ENCODE measurements around the gene PITX2.

Gene PITX2

DNA sequence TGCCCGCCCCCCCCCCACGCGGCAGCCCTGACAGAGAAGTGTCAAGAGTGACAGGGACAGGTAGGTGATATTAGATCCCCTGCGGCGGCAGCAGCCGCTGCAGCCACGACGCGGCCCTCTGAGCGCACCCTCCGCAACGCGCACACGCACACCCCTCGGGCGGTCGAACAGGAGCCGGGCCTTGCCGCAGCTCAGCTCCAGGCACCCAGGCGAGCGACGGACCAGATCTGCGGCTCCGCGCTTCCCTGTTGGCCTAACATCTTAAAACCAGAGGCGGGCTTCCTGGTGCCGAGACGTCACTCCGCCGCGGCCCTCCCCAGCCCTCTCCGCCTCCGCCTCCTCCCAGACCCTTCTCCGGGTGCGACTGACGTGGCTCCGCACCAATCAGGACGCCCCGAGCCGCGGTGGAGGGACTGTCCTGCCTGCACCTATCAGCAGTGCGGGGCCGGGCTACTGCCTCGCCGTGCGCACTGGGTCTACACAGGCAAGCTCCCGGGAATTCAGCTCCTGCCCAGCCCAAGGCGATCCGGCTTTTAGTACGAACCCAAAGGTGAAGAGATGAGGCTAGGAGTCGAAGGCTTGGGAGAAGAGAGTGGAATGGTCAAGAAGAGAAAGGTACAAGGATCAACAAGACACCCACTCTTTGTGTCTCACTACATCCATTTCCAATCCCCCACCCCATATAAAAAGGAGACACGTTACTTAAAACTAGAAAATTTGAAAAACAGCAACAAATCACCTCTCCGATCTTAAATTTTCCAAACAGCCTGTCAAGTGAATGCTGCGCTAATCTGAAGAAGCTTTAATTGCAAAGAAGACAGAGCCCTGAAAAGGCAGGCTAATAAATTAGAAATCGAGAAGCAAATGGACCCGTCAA lies at the start of gene PITX2:
PITX2 (minus strand) TSS at position 237 of the 877 bp plus-strand sequence. CDS start 617 bp downstream, outside the sequence.
- H3K27ac ChIP-seq, result no peak within 1 kb of the TSS
- H3K4me3 ChIP-seq, result peak within 1 kb of the TSS; percentile 16 to 41 (median 32)

DNA sequence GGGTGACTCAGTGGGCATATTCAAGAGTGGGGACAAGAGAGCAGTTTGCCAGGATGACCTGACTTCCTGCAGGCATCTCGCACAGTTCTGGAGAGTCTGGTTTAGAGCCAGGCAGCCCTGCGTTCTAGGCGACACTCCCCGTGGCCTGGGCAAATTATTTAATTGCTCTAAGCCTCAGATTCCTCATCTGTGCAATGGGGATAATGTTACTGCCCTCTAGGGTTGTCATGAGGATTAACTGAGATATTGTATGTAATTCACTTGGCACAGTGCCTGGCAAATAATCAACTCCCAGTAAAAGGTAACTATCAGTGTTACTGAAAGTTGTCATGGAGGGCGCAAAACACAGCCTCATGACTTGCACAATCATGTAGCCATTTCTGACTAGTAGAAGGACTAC lies 48.8 kb upstream of the PITX2 start:
- no peak overlapping the region for H3K4me3 ChIP-seq
- no peak overlapping the region for H3K27ac ChIP-seq

- Histone ChIP-seq H3K4me3 (no peak overlapping the region), H3K27ac (no peak overlapping the region)
Observed at GRCh38 chr4:110669663-110670062, 46.8 kb upstream of the PITX2 start.

GRCh38 chr4:110668463-110669235 lies 45.8 kb upstream of the PITX2 start:
- Histone ChIP-seq H3K4me3 (no peak overlapping the region), H3K27ac (no peak overlapping the region)

- Histone ChIP-seq H3K4me3 (no peak overlapping the region), H3K27ac (no peak overlapping the region)
Observed at GRCh38 chr4:110667670-110668069, 44.8 kb upstream of the PITX2 start.

DNA sequence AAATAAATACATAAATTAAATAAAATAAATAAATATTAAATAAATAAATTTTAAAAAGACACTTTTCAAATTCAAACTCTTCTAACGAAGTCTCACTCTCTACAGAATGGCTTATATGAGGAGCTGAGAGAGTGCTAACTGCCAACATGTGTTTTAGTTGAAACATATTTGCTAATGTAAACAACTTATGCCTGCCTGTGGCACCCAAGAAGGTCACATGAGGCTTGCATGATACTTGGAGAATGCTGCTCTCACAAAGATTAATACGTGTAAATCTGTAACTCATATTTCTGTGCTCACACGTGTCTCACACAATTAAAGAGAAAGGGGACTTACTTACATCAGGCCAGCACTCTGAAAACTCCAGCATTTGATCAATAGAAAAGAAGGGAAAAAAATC lies 43.2 kb upstream of the PITX2 start:
- H3K4me3 ChIP-seq, result no peak overlapping the region
- no peak overlapping the region for H3K27ac ChIP-seq

DNA sequence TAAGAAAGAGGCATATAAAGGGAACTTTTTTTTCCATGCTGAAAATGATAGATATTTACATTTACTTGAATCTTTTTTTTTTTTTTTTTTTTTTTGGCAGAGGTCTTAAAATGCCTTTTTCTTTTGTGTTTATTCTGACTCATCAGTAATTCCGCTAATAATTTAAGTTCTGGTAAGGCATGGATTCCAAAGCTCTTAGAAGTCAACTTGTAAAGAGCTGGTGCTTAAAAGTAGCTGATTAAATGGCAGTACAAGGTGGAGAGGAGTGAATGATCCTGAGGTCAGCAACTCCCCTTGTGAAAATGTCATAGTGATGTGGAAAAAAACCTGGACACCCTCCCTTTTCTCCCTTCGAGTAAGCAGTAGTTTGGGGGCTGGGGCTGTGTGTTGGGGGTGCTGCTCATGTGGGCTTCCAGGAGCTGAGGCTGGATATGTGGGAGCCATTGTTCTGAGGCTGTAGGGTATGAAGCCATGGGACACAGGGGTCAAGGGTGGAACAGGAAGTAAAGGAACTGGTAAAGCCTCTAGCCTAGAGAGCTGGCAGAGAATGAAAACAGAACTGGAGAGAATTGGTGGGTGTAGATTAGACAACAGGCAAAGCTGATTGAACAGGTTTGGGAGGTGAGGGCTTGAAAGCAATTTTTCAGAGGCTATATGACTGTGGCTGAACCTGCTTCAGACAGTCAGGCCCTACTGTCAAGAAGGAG lies 41.0 kb upstream of the PITX2 start:
- Histone ChIP-seq H3K4me3 (no peak overlapping the region), H3K27ac (no peak overlapping the region)

- no peak overlapping the region for H3K27ac ChIP-seq
- no peak overlapping the region for H3K4me3 ChIP-seq
Observed at GRCh38 chr4:110663206-110663605, 40.3 kb upstream of the PITX2 start.

DNA sequence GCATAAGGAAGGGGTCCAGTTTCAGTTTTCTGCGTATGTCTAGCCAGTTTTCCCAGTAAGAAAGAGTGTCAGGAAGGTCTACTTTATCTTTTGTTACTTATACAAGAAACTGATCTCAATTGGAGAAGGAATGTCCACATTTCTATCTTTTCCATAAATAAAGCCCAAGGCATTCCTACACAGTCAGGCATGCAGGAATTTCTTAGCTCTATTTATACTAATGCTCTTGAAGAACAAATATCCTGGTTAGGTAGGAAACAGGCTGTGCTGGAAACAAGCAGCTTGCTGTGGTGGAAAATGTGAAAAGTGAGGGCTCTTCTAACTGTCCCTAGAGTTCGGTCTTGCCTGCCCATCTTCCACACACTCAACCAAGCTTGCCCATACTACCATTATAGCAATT lies 37.9 kb upstream of the PITX2 start:
- H3K27ac ChIP-seq, result no peak overlapping the region
- no peak overlapping the region for H3K4me3 ChIP-seq

DNA sequence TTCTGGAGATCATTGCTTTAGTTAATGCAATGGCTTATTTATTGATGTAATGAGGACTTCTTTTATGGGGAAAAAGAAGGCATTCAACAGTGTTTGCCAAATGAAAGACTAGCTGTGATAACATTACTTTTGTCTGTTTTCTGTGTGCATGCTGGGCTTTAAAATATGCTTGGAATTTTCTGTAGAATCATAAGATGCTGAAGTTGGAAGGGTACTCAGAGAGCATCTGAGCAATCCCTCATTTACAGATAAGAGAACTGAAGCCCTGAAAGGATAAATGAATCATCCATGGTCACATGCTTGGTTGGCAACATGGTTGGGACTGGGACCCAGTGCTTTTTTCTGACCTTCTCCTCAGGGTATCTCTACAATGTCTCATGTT lies 31.4 kb upstream of the PITX2 start:
- H3K4me3 ChIP-seq, result no peak overlapping the region

GRCh38 chr4:110653321-110654253 lies 30.7 kb upstream of the PITX2 start:
- Histone ChIP-seq H3K4me3 (no peak overlapping the region), H3K27ac (no peak overlapping the region)

More for the DNA sequence above, 31.4 kb upstream of the PITX2 start:
- H3K27ac ChIP-seq, result no peak overlapping the region

DNA sequence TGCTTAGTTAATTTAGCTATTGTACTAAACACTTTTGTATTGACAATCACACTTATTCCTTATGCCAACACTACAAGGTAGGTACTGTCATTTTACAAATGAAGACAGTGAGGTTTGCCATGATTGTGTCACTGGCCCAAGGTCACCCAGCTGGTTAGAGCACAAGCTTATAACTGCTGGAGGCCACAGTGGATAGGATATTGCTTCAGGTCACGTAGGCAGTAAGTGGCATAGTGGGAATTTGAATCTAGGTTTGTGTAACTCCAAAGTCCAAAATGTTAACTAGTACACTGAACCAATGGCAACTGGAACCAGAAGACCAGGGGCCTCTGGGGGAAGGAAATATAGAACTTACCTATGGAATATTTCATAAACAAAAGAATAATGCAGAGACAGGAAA lies 21.1 kb upstream of the PITX2 start:
- no peak overlapping the region for H3K4me3 ChIP-seq

DNA sequence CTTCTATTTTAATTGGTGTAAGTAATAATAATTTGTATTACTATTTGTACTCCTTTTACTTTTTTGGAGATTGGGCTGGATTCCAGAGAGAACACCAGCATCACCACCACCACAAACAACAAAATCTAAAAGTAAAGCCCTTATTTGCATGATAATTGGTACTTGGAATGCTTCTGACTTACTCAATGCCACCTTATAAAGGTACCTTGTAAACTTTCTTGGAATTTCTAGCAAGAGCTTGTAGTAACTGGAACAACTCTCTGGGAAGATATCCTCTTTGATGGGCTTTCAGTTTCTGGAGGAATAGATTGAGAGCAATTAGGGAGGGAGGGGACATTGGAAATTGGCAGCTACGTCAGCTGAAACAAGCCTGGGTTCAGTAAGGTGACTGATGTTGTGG lies 20.2 kb upstream of the PITX2 start:
- no peak overlapping the region for H3K4me3 ChIP-seq
- no peak overlapping the region for H3K27ac ChIP-seq

More for the DNA sequence above, 21.1 kb upstream of the PITX2 start:
- H3K27ac ChIP-seq, result no peak overlapping the region

- Histone ChIP-seq H3K4me3 (no peak overlapping the region), H3K27ac (no peak overlapping the region)
Observed at GRCh38 chr4:110641218-110641617, 18.3 kb upstream of the PITX2 start.

DNA sequence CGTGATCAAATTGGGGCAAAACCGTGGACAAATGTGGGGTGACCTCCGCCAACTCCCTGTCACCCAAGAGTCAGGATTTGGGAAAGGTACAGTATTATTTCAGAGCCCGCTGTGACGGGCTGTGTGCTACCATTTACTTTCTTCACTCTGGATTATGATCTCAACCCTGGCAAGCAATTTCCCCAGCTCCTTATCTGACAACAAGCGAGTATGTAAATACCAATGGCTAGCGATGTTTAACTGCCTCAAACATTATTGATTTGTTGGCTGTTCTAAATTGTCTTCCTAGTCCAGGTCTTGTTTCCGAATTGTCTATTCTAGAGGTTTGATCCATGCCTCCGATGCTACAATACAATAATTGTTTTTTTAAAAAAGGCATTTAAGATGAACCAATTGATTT lies 17.7 kb upstream of the PITX2 start:
- Histone ChIP-seq H3K27ac (no peak overlapping the region), H3K4me3 (no peak overlapping the region)

- Histone ChIP-seq H3K4me3 (no peak overlapping the region), H3K27ac (no peak overlapping the region)
Observed at GRCh38 chr4:110639207-110640090, 16.6 kb upstream of the PITX2 start.

DNA sequence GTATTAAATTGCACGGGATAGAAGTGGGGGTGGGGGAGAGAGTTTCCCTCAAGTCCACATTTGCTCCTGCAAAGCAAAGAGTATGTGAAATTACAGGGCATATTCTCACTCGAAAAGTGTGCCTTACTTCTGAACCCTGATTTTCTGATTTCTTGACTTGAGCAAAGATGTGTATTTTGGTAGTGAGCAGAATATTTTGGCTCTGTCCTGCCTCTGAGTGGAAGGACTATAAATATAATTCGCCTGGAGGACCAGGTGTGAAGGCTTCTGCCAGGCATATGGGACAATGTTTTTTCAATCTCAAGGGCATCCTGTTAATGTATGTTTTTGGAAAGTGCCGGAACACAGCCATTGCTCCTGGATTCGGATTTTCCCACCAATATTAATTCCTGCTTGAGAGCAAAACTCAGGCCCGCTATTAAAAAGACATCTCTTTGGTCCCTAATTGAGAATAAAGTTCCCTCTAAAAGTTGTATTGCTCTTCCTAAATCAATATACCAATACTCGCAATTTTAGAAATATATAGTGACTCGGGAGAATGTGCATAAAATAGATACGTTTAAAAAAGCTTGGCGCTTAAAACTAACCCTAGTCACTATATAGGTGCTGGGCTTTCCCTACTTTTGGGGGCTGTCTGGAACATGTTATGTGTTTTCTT lies 15.3 kb upstream of the PITX2 start:
- H3K27ac ChIP-seq, result no peak overlapping the region
- no peak overlapping the region for H3K4me3 ChIP-seq

All from skin epidermis (tissue), 12 donors.